AG04449 (cell line): ENCODE data around the gene RFK.

Experiments
- CTCF ChIA-PET: fragments of 350-600 bp; formaldehyde crosslinking; extraction: SDS; loops from one replicate; lab custom pipeline; 2021; ENCODE audit warnings: antibody characterized with exemption; lab: Yijun Ruan, JAX
- POLR2A ChIA-PET: fragments of 400-600, 350-600 bp; formaldehyde crosslinking; extraction: SDS; loops from one replicate; lab custom pipeline; 2020; ENCODE audit warnings: antibody characterized with exemption, inconsistent platforms; lab: Yijun Ruan, JAX
- DNase-seq: peaks from one replicate; pipeline ENCODE4 v3.0.0-alpha.2; 2010; ENCODE audit warnings: low read depth, low spot score
- H3K4me3 ChIP-seq: 2 replicates; pipeline ENCODE4 v1.5.1; 2011; ENCODE audit warnings: low read depth, mild to moderate bottlenecking, control low read depth, low read length
- CTCF ChIP-seq: IDR thresholded peaks from one replicate; pipeline ENCODE4 v1.5.1; 2011; ENCODE audit warnings: mild to moderate bottlenecking, moderate library complexity, low read length, control low read depth, inconsistent platforms; ENCODE audit not compliant: insufficient read depth; ENCODE audit errors: missing control alignments

The RFK gene

DNA sequence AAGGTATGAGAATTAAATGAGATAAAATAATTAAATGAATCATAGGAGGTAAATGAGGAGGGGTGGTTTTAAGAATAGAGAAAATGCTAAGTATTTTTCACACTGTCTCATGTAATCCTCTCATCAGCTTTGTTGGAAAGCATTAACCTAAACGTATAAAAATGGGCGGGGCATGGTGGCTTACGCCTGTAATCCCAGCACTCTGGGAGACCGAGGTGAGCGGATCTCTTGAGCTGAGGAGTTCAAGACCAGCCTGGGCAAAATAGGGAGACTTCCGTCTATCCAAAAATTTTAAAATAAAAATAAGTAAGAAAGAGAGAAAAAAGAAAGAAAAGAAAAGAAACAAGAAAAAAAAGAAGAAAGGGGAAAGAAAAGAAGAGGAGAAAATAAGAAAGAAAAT is 1.9 kb upstream of the RFK start:
- ChIA-PET POLR2A (no interaction called here), CTCF (no interaction called here)
- H3K4me3 ChIP-seq: no peak overlapping the region
- TF ChIP-seq CTCF: no peak
- no peak for DNase-seq

DNA sequence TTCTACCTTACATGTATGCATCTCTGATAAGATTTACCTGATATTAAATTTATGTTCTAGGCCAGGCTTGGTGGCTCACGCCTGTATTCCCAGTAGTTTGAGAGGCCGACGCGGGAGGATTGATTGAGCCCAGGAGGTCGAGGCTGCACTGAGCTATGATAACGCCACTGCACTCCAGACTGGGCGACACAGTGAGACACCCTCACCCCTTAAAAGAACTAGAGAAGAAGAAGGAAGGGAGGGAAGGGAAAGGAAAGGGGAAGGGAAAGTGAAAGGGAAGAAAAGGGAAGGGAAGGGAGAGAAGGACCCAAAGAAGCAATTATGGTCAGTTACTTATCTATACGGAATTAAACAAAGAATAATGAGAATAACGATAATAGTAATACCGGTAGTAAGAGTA is 1.2 kb upstream of the RFK start:
- no peak for TF ChIP-seq CTCF
- POLR2A ChIA-PET: no interaction called here
- H3K4me3 ChIP-seq: peak overlapping the region; percentile 9
- no peak for DNase-seq
- CTCF ChIA-PET: interaction anchor here (3.5 to 3.9 kb wide), 2 partner anchors 263 to 308 kb away, joined by 21 to 26 read pairs; no protein-coding TSS in a partner anchor

GRCh38 chr9:76394960-76395252 is 680 bp upstream of the RFK start:
- POLR2A ChIA-PET: interaction anchor here (0.7 kb wide), 1 partner anchor 64 kb away, joined by 3 read pairs; no protein-coding TSS in a partner anchor
- CTCF ChIA-PET: interaction anchor here (1.0 to 3.9 kb wide), 12 partner anchors 8 to 316 kb away, joined by 3 to 26 read pairs (median 8); no protein-coding TSS in a partner anchor
- peak overlapping the region; percentile 79 for H3K4me3 ChIP-seq
- no peak for TF ChIP-seq CTCF
- DNase-seq: no peak

GRCh38 chr9:76390656-76391055 is 3.6 kb downstream of the RFK start:
- no peak for TF ChIP-seq CTCF
- CTCF ChIA-PET: no interaction called here
- no peak overlapping the region for H3K4me3 ChIP-seq
- POLR2A ChIA-PET: no interaction called here
- no peak for DNase-seq

DNA sequence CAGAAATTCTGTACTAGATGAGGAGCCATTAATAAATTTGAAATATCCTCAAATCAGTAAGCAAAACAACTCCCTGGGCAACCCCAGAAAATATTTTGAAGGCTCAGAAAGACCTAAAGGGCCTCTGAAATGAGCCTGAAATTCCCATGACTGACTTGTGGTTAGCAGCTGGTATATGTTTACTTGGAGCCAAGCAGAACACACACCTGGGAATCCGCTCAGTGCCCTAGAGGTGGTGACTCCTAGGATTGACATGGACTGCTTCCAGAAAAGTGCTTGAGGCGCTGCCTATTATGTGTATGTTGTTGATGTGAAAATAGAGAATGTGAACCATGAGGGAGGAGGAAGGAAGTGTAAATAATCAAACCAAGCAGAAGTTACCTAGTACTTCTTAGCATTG is 14.7 kb downstream of the RFK start:
- no peak for TF ChIP-seq CTCF
- no peak overlapping the region for H3K4me3 ChIP-seq
- POLR2A ChIA-PET: no interaction called here
- CTCF ChIA-PET: no interaction called here
- DNase-seq: no peak

DNA sequence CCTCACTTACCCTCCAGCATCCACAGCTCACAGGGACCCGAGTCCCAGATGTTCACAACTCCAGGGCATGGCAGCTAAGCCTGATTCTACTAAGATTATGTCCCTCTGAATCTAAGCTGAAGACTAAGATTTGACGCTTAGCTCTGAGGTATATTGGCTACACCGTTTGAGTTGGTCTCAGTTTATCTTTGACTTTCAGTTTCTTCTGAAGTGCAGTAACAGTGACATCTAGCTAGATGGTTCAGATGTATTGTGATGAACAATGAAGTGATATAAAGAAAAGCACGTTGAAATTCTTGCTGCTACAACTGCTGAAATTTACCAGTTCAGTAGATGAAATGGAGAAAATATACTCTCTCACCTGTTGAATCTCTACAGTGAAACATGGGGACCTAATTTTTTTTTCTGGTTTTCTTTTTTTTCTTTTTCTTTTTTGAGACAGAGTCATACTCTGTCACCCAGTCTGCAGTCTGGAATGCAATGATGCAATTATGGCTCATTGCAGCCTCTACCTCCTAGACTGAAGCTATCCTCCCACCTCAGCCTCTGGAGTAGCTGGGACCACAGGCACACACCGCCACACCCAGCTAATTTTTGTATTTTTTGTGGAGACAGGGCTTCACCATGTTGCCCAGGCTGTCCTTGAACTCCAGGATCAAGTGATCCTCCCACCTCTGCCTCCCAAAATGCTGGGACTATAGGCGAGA is 15.7 kb downstream of the RFK start:
- no peak overlapping the region for H3K4me3 ChIP-seq
- no peak for DNase-seq
- CTCF ChIA-PET: interaction anchor here (1.0 to 1.5 kb wide), 3 partner anchors 10 to 280 kb away, joined by 4 to 5 read pairs (median 4); no protein-coding TSS in a partner anchor
- POLR2A ChIA-PET: no interaction called here
- TF ChIP-seq CTCF: no peak
